ENCODE measurements around the gene KCNAB2.
"Not testable (repeated sequence)": the region's sequence is repeated elsewhere in the genome, so short reads cannot be mapped to it uniquely, and the experiment has no call there.

KCNAB2 gene

GRCh38 chr1:6062670-6063069 is 17.0 kb downstream of the KCNAB2 start:
- DNase-seq = no peak

GRCh38 chr1:6063532-6064053 is 17.9 kb downstream of the KCNAB2 start:
- not testable (repeated sequence) for DNase-seq

GRCh38 chr1:6065093-6065858 is 19.6 kb downstream of the KCNAB2 start:
- no peak for DNase-seq

GRCh38 chr1:6066680-6067079 is 21.0 kb downstream of the KCNAB2 start:
- DNase-seq = no peak

- no peak for DNase-seq
These were observed 22.4 kb downstream of the KCNAB2 start for GRCh38 chr1:6068073-6068472.

- no peak for DNase-seq
These were observed 23.2 kb downstream of the KCNAB2 start for GRCh38 chr1:6068932-6069331.

- no peak for DNase-seq
These were observed 23.9 kb downstream of the KCNAB2 start for GRCh38 chr1:6069573-6069972.

GRCh38 chr1:6070450-6070974 is 24.8 kb downstream of the KCNAB2 start:
- DNase-seq = no peak

GRCh38 chr1:6071219-6071618 is 25.5 kb downstream of the KCNAB2 start:
- DNase-seq = no peak

GRCh38 chr1:6072774-6073479 is 27.2 kb downstream of the KCNAB2 start:
- no peak for DNase-seq

- no peak for DNase-seq
These were observed 27.9 kb downstream of the KCNAB2 start for GRCh38 chr1:6073480-6074053.

GRCh38 chr1:6074192-6074901 is 28.7 kb downstream of the KCNAB2 start:
- DNase-seq = no peak

- no peak for DNase-seq
These were observed 30.1 kb downstream of the KCNAB2 start for GRCh38 chr1:6075748-6076147.

- DNase-seq = not testable (repeated sequence)
These were observed 31.4 kb downstream of the KCNAB2 start for GRCh38 chr1:6077061-6077460.

GRCh38 chr1:6077506-6077905 is 31.8 kb downstream of the KCNAB2 start:
- no peak for DNase-seq

- no peak for DNase-seq
These were observed 32.2 kb downstream of the KCNAB2 start for GRCh38 chr1:6077919-6078318.

GRCh38 chr1:6080469-6080868 is 34.8 kb downstream of the KCNAB2 start:
- no peak for DNase-seq

- DNase-seq = no peak
These were observed 36.2 kb downstream of the KCNAB2 start for GRCh38 chr1:6081901-6082300.

- no peak for DNase-seq
These were observed 36.8 kb downstream of the KCNAB2 start for GRCh38 chr1:6082430-6082971.

- DNase-seq = no peak
These were observed 37.7 kb downstream of the KCNAB2 start for GRCh38 chr1:6083385-6083784.

GRCh38 chr1:6083801-6084446 is 38.2 kb downstream of the KCNAB2 start:
- no peak for DNase-seq

Data from activated CD4-positive, alpha-beta T cell treated with anti-CD3 and anti-CD28 coated beads for 1 hour (primary cell).